ENCODE measurements around the gene JAZF1.

JAZF1 gene

DNA sequence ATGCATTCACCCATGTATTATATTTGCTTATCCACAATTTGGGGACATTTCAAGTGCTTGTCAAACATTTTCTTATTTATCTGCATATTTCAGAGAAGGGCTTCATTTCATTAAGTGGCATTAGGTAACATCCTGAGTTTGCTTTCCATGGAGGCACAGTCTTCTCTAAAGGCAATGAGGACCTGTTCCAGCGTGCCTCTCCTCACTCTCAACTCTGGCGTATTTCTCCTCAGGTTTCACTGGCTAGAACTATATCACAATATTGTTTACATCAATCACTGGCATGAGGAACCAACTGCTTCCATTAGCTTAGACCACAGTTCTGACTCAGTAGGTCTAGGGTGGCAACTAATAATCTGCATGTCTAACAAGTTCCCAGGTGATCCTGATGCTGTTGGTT is 263.5 kb downstream of the JAZF1 start:
- no peaks in the 10 kb centered on the region for H3K79me2 ChIP-seq (ENCODE audit: low read length)
- H3F3A ChIP-seq (ENCODE audit: insufficient read depth, low read length) = no peaks in the 10 kb centered on the region
- no peaks in the 10 kb centered on the region for H3K27me3 ChIP-seq (replicated peaks; ENCODE audit: insufficient read depth, low read length)
- no peak overlapping the region for H3K4me3 ChIP-seq (ENCODE audit: low read length)
- no peaks in the 10 kb centered on the region for H3K9me2 ChIP-seq (replicated peaks; ENCODE audit: insufficient read depth, low read length)
- H3K36me3 ChIP-seq (replicated peaks; ENCODE audit: insufficient read depth, low read length) = no peaks in the 10 kb centered on the region
- no peaks in the 10 kb centered on the region for H3K4me1 ChIP-seq (ENCODE audit: low read length)
- no peaks in the 10 kb centered on the region for H4K20me1 ChIP-seq (ENCODE audit: insufficient read depth, low read length)
- no peak for DNase-seq
- TF ChIP-seq CTCF (IDR thresholded peaks at IDR 0.05; ENCODE audit: low read length) (no peak), EZH2 (optimal IDR thresholded peaks at IDR 0.05; ENCODE audit: low read depth, low read length) (no peak), EZH2phosphoT487 (IDR thresholded peaks at IDR 0.05; ENCODE audit: low read length) (no peak)
- H3K9me3 ChIP-seq (replicated peaks; ENCODE audit: insufficient read depth, low read length) = no peaks in the 10 kb centered on the region
- H3K27ac ChIP-seq (ENCODE audit: low read length) = no peak overlapping the region
- H2AFZ ChIP-seq (ENCODE audit: low read length) = no peak overlapping the region
- no peak overlapping the region for H3K9ac ChIP-seq (ENCODE audit: low read length)
- H3K4me2 ChIP-seq (ENCODE audit: low read depth, low read length) = no peak overlapping the region

GRCh38 chr7:27916372-27916771 is 264.2 kb downstream of the JAZF1 start:
- TF ChIP-seq EZH2phosphoT487 (IDR thresholded peaks at IDR 0.05; ENCODE audit: low read length) (no peak), EZH2 (optimal IDR thresholded peaks at IDR 0.05; ENCODE audit: low read depth, low read length) (no peak), CTCF (IDR thresholded peaks at IDR 0.05; ENCODE audit: low read length) (no peak)
- Histone ChIP-seq H3K4me2 (ENCODE audit: low read depth, low read length) (no peak overlapping the region), H3F3A (ENCODE audit: insufficient read depth, low read length) (no peaks in the 10 kb centered on the region), H3K36me3 (replicated peaks; ENCODE audit: insufficient read depth, low read length) (no peaks in the 10 kb centered on the region), H3K4me1 (ENCODE audit: low read length) (no peaks in the 10 kb centered on the region), H4K20me1 (ENCODE audit: insufficient read depth, low read length) (no peaks in the 10 kb centered on the region), H2AFZ (ENCODE audit: low read length) (no peak overlapping the region), H3K79me2 (ENCODE audit: low read length) (no peaks in the 10 kb centered on the region), H3K4me3 (ENCODE audit: low read length) (no peak overlapping the region), H3K9ac (ENCODE audit: low read length) (no peak overlapping the region), H3K27me3 (replicated peaks; ENCODE audit: insufficient read depth, low read length) (no peaks in the 10 kb centered on the region), H3K9me2 (replicated peaks; ENCODE audit: insufficient read depth, low read length) (no peaks in the 10 kb centered on the region), H3K9me3 (replicated peaks; ENCODE audit: insufficient read depth, low read length) (no peaks in the 10 kb centered on the region), H3K27ac (ENCODE audit: low read length) (no peak overlapping the region)
- no peak for DNase-seq

- H2AFZ ChIP-seq (ENCODE audit: low read length) = no peak overlapping the region
- no peak for TF ChIP-seq CTCF (IDR thresholded peaks at IDR 0.05; ENCODE audit: low read length)
- TF ChIP-seq EZH2phosphoT487 (IDR thresholded peaks at IDR 0.05; ENCODE audit: low read length) = no peak
- no peak for TF ChIP-seq EZH2 (optimal IDR thresholded peaks at IDR 0.05; ENCODE audit: low read depth, low read length)
- H3F3A ChIP-seq (ENCODE audit: insufficient read depth, low read length) = no peaks in the 10 kb centered on the region
- no peaks in the 10 kb centered on the region for H3K9me2 ChIP-seq (replicated peaks; ENCODE audit: insufficient read depth, low read length)
- no peak overlapping the region for H3K9ac ChIP-seq (ENCODE audit: low read length)
- no peaks in the 10 kb centered on the region for H3K9me3 ChIP-seq (replicated peaks; ENCODE audit: insufficient read depth, low read length)
- H3K4me1 ChIP-seq (ENCODE audit: low read length) = no peaks in the 10 kb centered on the region
- no peak for DNase-seq
- H3K36me3 ChIP-seq (replicated peaks; ENCODE audit: insufficient read depth, low read length) = no peaks in the 10 kb centered on the region
- no peak overlapping the region for H3K4me2 ChIP-seq (ENCODE audit: low read depth, low read length)
- no peaks in the 10 kb centered on the region for H3K79me2 ChIP-seq (ENCODE audit: low read length)
- H4K20me1 ChIP-seq (ENCODE audit: insufficient read depth, low read length) = no peaks in the 10 kb centered on the region
- H3K27me3 ChIP-seq (replicated peaks; ENCODE audit: insufficient read depth, low read length) = no peaks in the 10 kb centered on the region
- no peak overlapping the region for H3K4me3 ChIP-seq (ENCODE audit: low read length)
- H3K27ac ChIP-seq (ENCODE audit: low read length) = no peak overlapping the region
Measured at GRCh38 chr7:27914409-27914808, 266.2 kb downstream of the JAZF1 start.

Data from MM.1S (cell line).